ENCODE data around the gene APBB1. TPM values are rescaled to one million over a fixed set of nuclear protein-coding genes. Genes with fewer than 3 reads are reported as not detected.
A peak's percentile ranks its signal among the peaks of the same experiment; 100 is the strongest.

The APBB1 gene
- total RNA-seq (2021) (0.90 and 1.4 TPM in 2 replicates), Bru-seq, nascent RNA (percentile 16 among the genes with signal in this experiment), BruChase-seq, experiment 1, labeled RNA remaining after a 2-hour chase (percentile 12 among the genes with signal in this experiment), BruChase-seq, experiment 2, labeled RNA remaining after a 6-hour chase (percentile 16 among the genes with signal in this experiment)
- long read RNA-seq, partial matches to known transcripts, result 1 of 3 reads
- long read RNA-seq, other reads (novel, unspliced or antisense), result 0 of 3 reads

DNA sequence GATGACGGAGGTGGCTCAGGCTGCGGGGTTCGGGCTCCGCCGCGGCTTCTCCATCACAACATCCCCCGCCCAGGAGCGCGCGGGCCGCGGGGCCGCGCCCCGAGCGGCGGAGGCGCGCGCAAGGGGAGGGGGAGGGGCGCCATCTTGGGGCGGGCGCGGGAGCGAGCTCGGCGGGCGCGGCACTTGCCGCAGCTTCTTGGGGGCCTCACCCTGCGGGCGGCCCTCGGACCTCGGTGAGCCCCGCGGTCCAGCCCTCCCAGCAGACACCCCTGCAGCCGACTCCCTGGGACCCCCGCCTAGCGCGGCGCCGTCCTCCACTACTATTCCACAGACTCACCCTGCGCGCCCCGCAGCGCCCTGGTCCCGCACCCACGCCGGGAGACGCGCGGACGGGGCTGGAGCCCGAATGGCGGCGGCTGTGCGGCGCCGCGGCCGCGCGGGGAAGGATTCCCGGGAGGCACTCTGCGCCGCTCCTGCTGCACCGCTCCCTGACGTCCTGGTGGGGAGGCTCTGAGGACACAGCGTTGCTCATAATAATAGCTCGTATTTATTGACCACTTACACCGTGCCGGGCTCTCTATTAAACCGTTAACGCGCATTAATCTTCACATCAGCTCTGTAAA is at the start of gene APBB1:
APBB1 (minus strand) TSS at position 86 of the 623 bp plus-strand sequence. CDS start 7,747 bp downstream, outside the sequence.
- Histone ChIP-seq H3K9me3 (ENCODE audit: insufficient read depth, low read depth) (no peaks in the 10 kb centered on the region), H3K9me2 (ENCODE audit: insufficient read depth) (no peaks in the 10 kb centered on the region), H3K36me3 (ENCODE audit: low read depth) (no peaks in the 10 kb centered on the region), H4K20me1 (ENCODE audit: insufficient read depth) (no peaks in the 10 kb centered on the region), H2AFZ (peak within 1 kb of the TSS; percentile 55; the same call in 1 of the 2 replicates), H3K27ac (no peak within 1 kb of the TSS), H3F3A (ENCODE audit: insufficient read depth, low read depth) (no peaks in the 10 kb centered on the region), H3K27me3 (ENCODE audit: insufficient read depth, low read depth) (peaks cover 21% of the 10 kb centered on the region; the same call in 1 of the 2 replicates), H3K4me2 (peak within 1 kb of the TSS; percentile 58; the same call in 1 of the 2 replicates), H3K4me3 (peak within 1 kb of the TSS; percentile 49; the same call in 1 of the 2 replicates), H3K4me1 (replicated peaks; ENCODE audit: insufficient read depth) (no peaks in the 10 kb centered on the region), H3K79me2 (ENCODE audit: low read depth) (no peaks in the 10 kb centered on the region)
- intact Hi-C loops (cut with micrococcal nuclease; ENCODE audit: unreplicated experiment), result no loop called here
- CTCF ChIA-PET, result interaction anchor here (0.6 kb wide), 1 partner anchor 40 kb away, joined by 3 read pairs; no protein-coding TSS in a partner anchor
- TF ChIP-seq, protein P1, sequence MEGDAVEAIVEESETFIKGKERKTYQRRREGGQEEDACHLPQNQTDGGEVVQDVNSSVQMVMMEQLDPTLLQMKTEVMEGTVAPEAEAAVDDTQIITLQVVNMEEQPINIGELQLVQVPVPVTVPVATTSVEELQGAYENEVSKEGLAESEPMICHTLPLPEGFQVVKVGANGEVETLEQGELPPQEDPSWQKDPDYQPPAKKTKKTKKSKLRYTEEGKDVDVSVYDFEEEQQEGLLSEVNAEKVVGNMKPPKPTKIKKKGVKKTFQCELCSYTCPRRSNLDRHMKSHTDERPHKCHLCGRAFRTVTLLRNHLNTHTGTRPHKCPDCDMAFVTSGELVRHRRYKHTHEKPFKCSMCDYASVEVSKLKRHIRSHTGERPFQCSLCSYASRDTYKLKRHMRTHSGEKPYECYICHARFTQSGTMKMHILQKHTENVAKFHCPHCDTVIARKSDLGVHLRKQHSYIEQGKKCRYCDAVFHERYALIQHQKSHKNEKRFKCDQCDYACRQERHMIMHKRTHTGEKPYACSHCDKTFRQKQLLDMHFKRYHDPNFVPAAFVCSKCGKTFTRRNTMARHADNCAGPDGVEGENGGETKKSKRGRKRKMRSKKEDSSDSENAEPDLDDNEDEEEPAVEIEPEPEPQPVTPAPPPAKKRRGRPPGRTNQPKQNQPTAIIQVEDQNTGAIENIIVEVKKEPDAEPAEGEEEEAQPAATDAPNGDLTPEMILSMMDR (conservative IDR thresholded peaks at IDR 0.05), result no peak
- no peak for TF ChIP-seq EZH2 (IDR thresholded peaks at IDR 0.05; ENCODE audit: low read depth)
- BruUV-seq (replicated peaks), result no TSS peak
- POLR2A ChIA-PET (ENCODE audit: unreplicated experiment), result interaction anchor here (0.5 kb wide), 1 partner anchor 40 kb away, joined by 4 read pairs; no protein-coding TSS in a partner anchor
- no peak for DNase-seq

DNA sequence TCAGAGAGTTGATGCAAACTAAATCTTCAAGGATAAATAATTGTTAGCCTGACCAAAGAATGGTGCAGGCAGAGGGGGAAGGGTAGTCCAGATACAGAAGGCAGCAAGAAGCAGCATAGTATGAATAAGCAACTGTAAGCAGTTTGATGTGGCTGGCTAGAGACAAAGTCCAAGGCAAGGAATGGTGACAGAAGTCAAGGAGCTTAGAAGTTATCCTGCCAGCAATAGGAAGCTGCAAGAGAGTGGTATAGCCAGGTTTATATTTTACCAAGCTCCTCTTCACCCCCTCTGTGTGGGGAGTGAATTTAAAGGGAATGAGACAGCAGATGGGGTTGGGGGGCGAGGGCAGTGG is 40.2 kb upstream of the APBB1 start:
- H3K79me2 ChIP-seq (ENCODE audit: low read depth), result no peaks in the 10 kb centered on the region
- ChIA-PET CTCF (no interaction called here), POLR2A (ENCODE audit: unreplicated experiment) (no interaction called here)
- no peak overlapping the region for H3K4me3 ChIP-seq
- DNase-seq, result no peak
- no peaks in the 10 kb centered on the region for H3K36me3 ChIP-seq (ENCODE audit: low read depth)
- H3F3A ChIP-seq (ENCODE audit: insufficient read depth, low read depth), result no peaks in the 10 kb centered on the region
- no peaks in the 10 kb centered on the region for H4K20me1 ChIP-seq (ENCODE audit: insufficient read depth)
- TF ChIP-seq EZH2 (IDR thresholded peaks at IDR 0.05; ENCODE audit: low read depth), result no peak
- TF ChIP-seq, protein P1 (conservative IDR thresholded peaks at IDR 0.05), result no peak
- H3K9me2 ChIP-seq (ENCODE audit: insufficient read depth), result no peaks in the 10 kb centered on the region
- H3K27ac ChIP-seq, result no peak overlapping the region
- no peaks in the 10 kb centered on the region for H3K27me3 ChIP-seq (ENCODE audit: insufficient read depth, low read depth)
- no peaks in the 10 kb centered on the region for H3K9me3 ChIP-seq (ENCODE audit: insufficient read depth, low read depth)
- H2AFZ ChIP-seq, result no peak overlapping the region
- intact Hi-C loops (cut with micrococcal nuclease; ENCODE audit: unreplicated experiment), result no loop called here
- no TSS peak for BruUV-seq (replicated peaks)
- H3K4me2 ChIP-seq, result no peak overlapping the region
- peaks cover 5% of the 10 kb centered on the region; the same call in 1 of the 2 replicates for H3K4me1 ChIP-seq (replicated peaks; ENCODE audit: insufficient read depth)

DNA sequence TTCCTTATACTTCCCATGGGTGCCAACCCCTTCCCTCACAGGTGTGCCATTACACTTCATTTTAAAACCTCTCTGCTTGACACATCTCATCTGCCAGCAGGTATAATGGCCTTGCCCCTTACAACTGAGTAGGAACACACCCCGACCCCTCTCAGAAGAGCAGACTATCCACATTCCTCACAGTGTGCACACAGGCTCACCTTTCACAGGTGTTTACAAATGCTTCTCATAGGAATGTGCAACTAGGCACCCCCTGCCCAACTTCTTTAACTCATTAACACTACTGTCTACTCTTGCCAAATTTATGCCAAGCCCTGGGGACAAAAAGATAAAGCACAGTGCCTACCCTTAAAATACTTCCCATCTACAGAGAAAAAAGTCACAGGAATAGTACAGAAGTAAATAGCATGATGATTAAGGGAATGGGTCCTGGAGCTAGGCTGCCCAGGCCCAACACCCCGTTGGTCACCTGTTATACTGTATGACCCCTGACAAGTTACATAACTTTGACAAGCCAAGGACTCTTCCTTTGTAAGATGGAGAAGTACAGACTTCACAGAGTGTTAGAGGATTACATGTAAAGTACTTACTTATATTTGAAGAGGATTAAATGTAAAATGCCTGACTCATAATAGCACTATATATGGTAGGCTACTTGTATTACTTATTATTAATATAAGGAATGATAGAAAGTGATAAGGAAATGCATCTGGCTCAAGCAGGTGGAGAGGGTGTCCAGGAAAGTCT is 39.6 kb upstream of the APBB1 start:
- no peaks in the 10 kb centered on the region for H3K9me3 ChIP-seq (ENCODE audit: insufficient read depth, low read depth)
- POLR2A ChIA-PET (ENCODE audit: unreplicated experiment), result no interaction called here
- no peak overlapping the region for H3K4me3 ChIP-seq
- peaks cover 5% of the 10 kb centered on the region; the same call in 1 of the 2 replicates for H3K4me1 ChIP-seq (replicated peaks; ENCODE audit: insufficient read depth)
- no TSS peak for BruUV-seq (replicated peaks)
- CTCF ChIA-PET, result no interaction called here
- H3K9me2 ChIP-seq (ENCODE audit: insufficient read depth), result no peaks in the 10 kb centered on the region
- no peaks in the 10 kb centered on the region for H3K27me3 ChIP-seq (ENCODE audit: insufficient read depth, low read depth)
- H3K36me3 ChIP-seq (ENCODE audit: low read depth), result no peaks in the 10 kb centered on the region
- H3K27ac ChIP-seq, result no peak overlapping the region
- intact Hi-C loops (cut with micrococcal nuclease; ENCODE audit: unreplicated experiment), result no loop called here
- no peaks in the 10 kb centered on the region for H3K79me2 ChIP-seq (ENCODE audit: low read depth)
- DNase-seq, result peak; percentile 25 to 73
- no peaks in the 10 kb centered on the region for H3F3A ChIP-seq (ENCODE audit: insufficient read depth, low read depth)
- H3K4me2 ChIP-seq, result 0 out of 2 replicates have a peak overlapping the region, but pooled peaks have one; percentile 13
- no peak overlapping the region for H2AFZ ChIP-seq
- no peaks in the 10 kb centered on the region for H4K20me1 ChIP-seq (ENCODE audit: insufficient read depth)
- no peak for TF ChIP-seq EZH2 (IDR thresholded peaks at IDR 0.05; ENCODE audit: low read depth)
- TF ChIP-seq, protein P1 (conservative IDR thresholded peaks at IDR 0.05), result no peak
